A549 treated with GW870086 at 1 μM for 4 hours (cell line): ENCODE measurements around the gene GADL1. TPM values are rescaled to one million over a fixed set of nuclear protein-coding genes. Genes with fewer than 3 reads are reported as not detected.

ENCODE experiments used
- total RNA-seq: library from RNA; stranded (reverse); fragments of 200-300 nt; extraction: Qiagen RNA extraction; gene quantifications from 5 replicates; pipeline ENCODE4 v1.2.3, GENCODE V29; 2022; ENCODE audit warnings: low read depth

GADL1 gene
- not detected in 5 replicates for total RNA-seq

GRCh38 chr3:30894521-30895251, at the start of gene GADL1:
Gene GADL1 (minus strand): TSS chr3:30894661. CDS start chr3:30894614, 47 bp downstream.

